Measurements from ENCODE around the gene PPFIA1. TPM values are rescaled to one million over a fixed set of nuclear protein-coding genes. Genes with fewer than 3 reads are reported as not detected.

The PPFIA1 gene
- total and polyA plus RNA-seq, 3 donors from 2014 or later: 110 to 144 (median 125) TPM

DNA sequence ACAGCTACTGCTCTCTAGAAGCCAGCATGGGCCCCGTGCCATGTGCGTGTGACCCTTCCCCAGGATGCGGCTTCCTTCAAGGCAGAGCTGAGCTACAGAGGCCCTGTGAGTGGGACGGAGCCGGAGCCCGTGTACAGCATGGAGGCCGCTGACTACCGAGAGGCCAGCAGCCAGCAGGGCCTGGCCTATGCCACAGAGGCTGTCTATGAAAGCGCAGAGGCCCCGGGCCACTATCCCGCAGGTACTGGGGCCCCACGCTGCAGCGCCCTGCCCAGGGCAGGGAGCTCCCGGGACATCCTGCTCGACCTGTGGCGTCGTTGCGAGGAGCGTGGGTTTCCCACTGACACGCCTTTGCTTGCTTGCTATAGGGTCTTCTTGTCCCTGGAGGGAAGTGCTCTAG is 162.5 kb downstream of the PPFIA1 start:
- H3K4me1 ChIP-seq: no peaks in the 10 kb centered on the region
- 98% methylated on average over 20 of the region's 20 CpGs; no CpG with 5 or more reads in 1 of the 2 donors for WGBS, 2 donors
- no peaks in the 10 kb centered on the region for H3K36me3 ChIP-seq (ENCODE audit: low read depth, missing control alignments)
- intact Hi-C loops (cut with DNase I; ENCODE audit: low total_unique reads): no loop called here
- H3K4me3 ChIP-seq: no peak overlapping the region
- H3K9me3 ChIP-seq: no peaks in the 10 kb centered on the region
- DNase-seq: no peak
- no peak overlapping the region for H3K27ac ChIP-seq
- no peaks in the 10 kb centered on the region for H3K27me3 ChIP-seq
- TF ChIP-seq POLR2A (IDR thresholded peaks at IDR 0.05): no peak
- TF ChIP-seq CTCF (IDR thresholded peaks at IDR 0.05): no peak

DNA sequence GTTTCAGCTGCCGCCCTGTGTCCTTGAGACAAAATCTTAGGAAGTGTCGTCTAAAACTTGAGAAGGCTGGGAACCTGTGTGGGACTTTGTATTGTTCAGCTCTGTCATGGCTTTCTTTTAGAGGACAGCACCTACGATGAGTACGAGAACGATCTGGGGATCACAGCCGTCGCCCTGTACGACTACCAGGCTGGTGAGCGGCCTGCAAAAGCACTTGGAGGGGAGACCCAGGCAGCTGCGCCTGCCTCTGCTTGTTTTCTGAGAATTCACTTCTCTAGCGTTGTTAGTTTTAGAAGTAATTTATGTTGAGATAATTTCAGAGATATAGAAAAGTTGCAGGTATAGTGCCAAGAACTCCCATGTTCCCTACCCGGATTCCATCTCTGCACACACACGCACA is 163.0 kb downstream of the PPFIA1 start:
- Histone ChIP-seq H3K27me3 (no peaks in the 10 kb centered on the region), H3K27ac (no peak overlapping the region), H3K9me3 (no peaks in the 10 kb centered on the region), H3K4me3 (no peak overlapping the region), H3K4me1 (no peaks in the 10 kb centered on the region), H3K36me3 (ENCODE audit: low read depth, missing control alignments) (no peaks in the 10 kb centered on the region)
- DNase-seq: no peak
- TF ChIP-seq POLR2A (IDR thresholded peaks at IDR 0.05): no peak
- TF ChIP-seq CTCF (IDR thresholded peaks at IDR 0.05): no peak
- 83 to 87% methylated on average over 12 to 13 of the region's 13 CpGs for WGBS, 2 donors
- intact Hi-C loops (cut with DNase I; ENCODE audit: low total_unique reads): no loop called here

MicroRNAs within 50 kb of the gene (microRNA counts, 767-probe panel; counts per million panel counts)
- 0 to 152 counts per million in 2 donors for microRNA hsa-miR-548k

Small RNA genes lying within 50 kb of the gene (microRNA-seq; reads per million reads assigned to microRNA genes)
- gene MIR548K (ENCODE audit: borderline number of aligned reads in 2 of 2, borderline replicate concordance in 1 of 2): 1.4 to 4.8 reads per million in 2 donors

Small RNA genes lying within 50 kb of the gene (small RNA-seq; reads per million reads assigned to genes)
- gene MIR548K: 0.28 to 0.37 reads per million in 2 donors

Other genes starting within 250 kb of the PPFIA1 start
- gene ANO1, start 192.4 kb upstream of the PPFIA1 start, total RNA-seq: 10 to 100 TPM; 10.3 to 25.4 TPM
- 42.7 TPM for gene ANO1, start 192.4 kb upstream of the PPFIA1 start, polyA plus RNA-seq (ENCODE audit: insufficient read depth, low read depth, low replicate concordance)
- 10 to 100 TPM; 20.6 TPM for gene FADD, start 67.4 kb upstream of the PPFIA1 start, total RNA-seq
- 16.8 TPM for gene FADD, start 67.4 kb upstream of the PPFIA1 start, polyA plus RNA-seq (ENCODE audit: insufficient read depth, low read depth, low replicate concordance)
- gene CTTN, start 127.8 kb downstream of the PPFIA1 start, total RNA-seq: 100 to 1,000 TPM; 354 to 377 TPM
- gene CTTN, start 127.8 kb downstream of the PPFIA1 start, polyA plus RNA-seq (ENCODE audit: insufficient read depth, low read depth, low replicate concordance): 136 TPM

All from testis (tissue), 3 donors.